HUES6 (cell line): ENCODE data around the gene VEZF1.
"Not testable (repeated sequence)": the region's sequence is repeated elsewhere in the genome, so short reads cannot be mapped to it uniquely, and the experiment has no call there.

Experiments
- H3K27ac ChIP-seq: 2 replicates; pipeline ENCODE4 v1.7.0; 2013; ENCODE audit warnings: low read depth, mild to moderate bottlenecking, low read length, inconsistent platforms
- H3K27me3 ChIP-seq: 2 replicates; pipeline ENCODE4 v1.6.1; 2013; ENCODE audit warnings: low read length; ENCODE audit not compliant: control insufficient read depth, insufficient read depth
- H3K36me3 ChIP-seq: 2 replicates; pipeline ENCODE4 v1.6.1; 2013; ENCODE audit warnings: low read length; ENCODE audit not compliant: control insufficient read depth, insufficient read depth
- H3K4me1 ChIP-seq: 2 replicates; pipeline ENCODE4 v1.6.1; 2013; ENCODE audit warnings: low read length; ENCODE audit not compliant: control insufficient read depth, insufficient read depth
- H3K4me3 ChIP-seq: 2 replicates; pipeline ENCODE4 v1.5.1; 2013; ENCODE audit warnings: low read depth, low read length
- H3K9ac ChIP-seq: one replicate; pipeline ENCODE4 v1.6.1; 2013; ENCODE audit warnings: mild to moderate bottlenecking, low read length
- H3K9me3 ChIP-seq: 2 replicates; pipeline ENCODE4 v1.6.1; 2013; ENCODE audit warnings: low read depth, low read length; ENCODE audit not compliant: control insufficient read depth, insufficient read depth

VEZF1 gene

GRCh38 chr17:57984261-57984890, 3.7 kb downstream of the VEZF1 start:
- Histone ChIP-seq H3K4me3 (no peak overlapping the region), H3K27me3 (no peaks in the 10 kb centered on the region), H3K9ac (no peak overlapping the region), H3K4me1 (peaks cover 24% of the 10 kb centered on the region), H3K9me3 (no peaks in the 10 kb centered on the region), H3K36me3 (peaks cover 52% of the 10 kb centered on the region), H3K27ac (no peak overlapping the region)

- H3K9ac ChIP-seq: no peak overlapping the region
- H3K36me3 ChIP-seq: peaks cover 61% of the 10 kb centered on the region
- H3K4me3 ChIP-seq: no peak overlapping the region
- H3K9me3 ChIP-seq: no peaks in the 10 kb centered on the region
- H3K27me3 ChIP-seq: no peaks in the 10 kb centered on the region
- no peak overlapping the region for H3K27ac ChIP-seq
- H3K4me1 ChIP-seq: peaks cover 16% of the 10 kb centered on the region
Observed at GRCh38 chr17:57983446-57983845, 4.6 kb downstream of the VEZF1 start.

- H3K4me1 ChIP-seq: peaks cover 16% of the 10 kb centered on the region
- no peaks in the 10 kb centered on the region for H3K9me3 ChIP-seq
- no peak overlapping the region for H3K9ac ChIP-seq
- H3K36me3 ChIP-seq: peaks cover 70% of the 10 kb centered on the region
- no peaks in the 10 kb centered on the region for H3K27me3 ChIP-seq
- H3K4me3 ChIP-seq: no peak overlapping the region
- no peak overlapping the region for H3K27ac ChIP-seq
Observed at GRCh38 chr17:57982452-57983170, 5.4 kb downstream of the VEZF1 start.

GRCh38 chr17:57980522-57980921, 7.5 kb downstream of the VEZF1 start:
- Histone ChIP-seq H3K4me1 (peaks cover 12% of the 10 kb centered on the region; the same call in 1 of the 2 replicates), H3K9me3 (no peaks in the 10 kb centered on the region), H3K27me3 (no peaks in the 10 kb centered on the region), H3K4me3 (no peak overlapping the region), H3K9ac (no peak overlapping the region), H3K27ac (no peak overlapping the region), H3K36me3 (peaks cover 90% of the 10 kb centered on the region)

GRCh38 chr17:57979076-57979475, 9.0 kb downstream of the VEZF1 start:
- Histone ChIP-seq H3K27me3 (no peaks in the 10 kb centered on the region), H3K9me3 (no peaks in the 10 kb centered on the region), H3K4me1 (peaks cover 7% of the 10 kb centered on the region; the same call in 1 of the 2 replicates), H3K27ac (no peak overlapping the region), H3K36me3 (peaks cover 95% of the 10 kb centered on the region), H3K9ac (no peak overlapping the region), H3K4me3 (no peak overlapping the region)

- Histone ChIP-seq H3K9me3 (no peaks in the 10 kb centered on the region), H3K27me3 (no peaks in the 10 kb centered on the region), H3K36me3 (peaks cover 86% of the 10 kb centered on the region), H3K9ac (no peak overlapping the region), H3K27ac (no peak overlapping the region), H3K4me1 (no peaks in the 10 kb centered on the region), H3K4me3 (no peak overlapping the region)
Observed at GRCh38 chr17:57976594-57976993, 11.5 kb downstream of the VEZF1 start.

- H3K9ac ChIP-seq: no peak overlapping the region
- no peaks in the 10 kb centered on the region for H3K4me1 ChIP-seq
- H3K27me3 ChIP-seq: no peaks in the 10 kb centered on the region
- H3K36me3 ChIP-seq: peaks cover 73% of the 10 kb centered on the region
- H3K9me3 ChIP-seq: no peaks in the 10 kb centered on the region
- no peak overlapping the region for H3K27ac ChIP-seq
- no peak overlapping the region for H3K4me3 ChIP-seq
Observed at GRCh38 chr17:57975044-57975443, 13.0 kb downstream of the VEZF1 start.

- H3K4me1 ChIP-seq, H3K9ac ChIP-seq, H3K27ac ChIP-seq, H3K4me3 ChIP-seq, H3K9me3 ChIP-seq, H3K27me3 ChIP-seq: not testable (repeated sequence)
- peaks cover 65% of the 10 kb centered on the region for H3K36me3 ChIP-seq
Observed at GRCh38 chr17:57974053-57974824, 13.8 kb downstream of the VEZF1 start.

GRCh38 chr17:57972151-57972550, 15.9 kb downstream of the VEZF1 start:
- H3K9ac ChIP-seq: no peak overlapping the region
- H3K36me3 ChIP-seq: peaks cover 45% of the 10 kb centered on the region
- H3K4me3 ChIP-seq: no peak overlapping the region
- H3K27me3 ChIP-seq: no peaks in the 10 kb centered on the region
- no peaks in the 10 kb centered on the region for H3K9me3 ChIP-seq
- H3K4me1 ChIP-seq: 0 out of 2 replicates have a peak, but pooled peaks cover 3% of the 10 kb centered on the region
- no peak overlapping the region for H3K27ac ChIP-seq

- Histone ChIP-seq H3K36me3 (peaks cover 39% of the 10 kb centered on the region), H3K27me3 (no peaks in the 10 kb centered on the region), H3K9me3 (no peaks in the 10 kb centered on the region), H3K9ac (no peak overlapping the region), H3K4me1 (0 out of 2 replicates have a peak, but pooled peaks cover 3% of the 10 kb centered on the region), H3K4me3 (no peak overlapping the region), H3K27ac (no peak overlapping the region)
Observed at GRCh38 chr17:57971572-57971971, 16.5 kb downstream of the VEZF1 start.

- Histone ChIP-seq H3K4me1 (0 out of 2 replicates have a peak, but pooled peaks cover 4% of the 10 kb centered on the region), H3K27me3 (no peaks in the 10 kb centered on the region), H3K36me3 (peaks cover 30% of the 10 kb centered on the region), H3K27ac (no peak overlapping the region), H3K9ac (no peak overlapping the region), H3K9me3 (no peaks in the 10 kb centered on the region), H3K4me3 (no peak overlapping the region)
Observed at GRCh38 chr17:57970710-57971109, 17.3 kb downstream of the VEZF1 start.
